Transverse colon (tissue), 4 donors: Measurements from ENCODE around the gene KRT6B. TPM values are rescaled to one million over a fixed set of nuclear protein-coding genes. Genes with fewer than 3 reads are reported as not detected.
"Not testable (repeated sequence)": the region's sequence is repeated elsewhere in the genome, so short reads cannot be mapped to it uniquely, and the experiment has no call there.

Experiments used
- DNase-seq: peaks from one replicate; pipeline ENCODE4 v3.0.0-alpha.2; 2019
- H3K27ac ChIP-seq, 4 donors: fragments of 200-600 bp; sonication (generic); 2 replicates each; pipeline ENCODE4 v1.5.1; 2016 to 2018; ENCODE audit warnings: inconsistent platforms in 4 of 4
- H3K27me3 ChIP-seq: fragments of 200-600 bp; sonication (generic); 2 replicates; pipeline ENCODE4 v1.5.1; 2017; ENCODE audit warnings: inconsistent platforms
- H3K36me3 ChIP-seq, 4 donors: fragments of 200-600 bp; sonication (generic); 2 replicates each; pipeline ENCODE4 v1.5.1; 2017 to 2019; ENCODE audit warnings: inconsistent platforms in 4 of 4
- H3K4me1 ChIP-seq, 4 donors: fragments of 200-600 bp; sonication (generic); 2 replicates each; pipeline ENCODE4 v1.5.1; 2017 to 2020; ENCODE audit warnings: inconsistent platforms in 4 of 4
- H3K4me3 ChIP-seq, 4 donors: fragments of 200-600 bp; sonication (generic); 1 replicate in 1 of 4; 2 replicates in 3 of 4; pipeline versions ENCODE4 v1.5.1 to v1.6.1; 2017 to 2019; ENCODE audit warnings: inconsistent platforms in 4 of 4
- H3K9me3 ChIP-seq, 2 donors: fragments of 200-600 bp; sonication (generic); 2 replicates each; pipeline ENCODE4 v1.5.1; 2017 to 2019; ENCODE audit warnings: inconsistent platforms in 2 of 2
- EP300 ChIP-seq: sonication (generic); formaldehyde crosslinking; IDR thresholded peaks from one replicate; pipeline ENCODE4 v1.6.1; 2017; ENCODE audit warnings: antibody characterized with exemption, low read depth
- POLR2A ChIP-seq: fragments of 450-650 bp; IDR thresholded peaks from one replicate; pipeline ENCODE4 v1.6.1; 2016; ENCODE audit warnings: antibody characterized with exemption, mild to moderate bottlenecking, moderate library complexity
- POLR2AphosphoS5 ChIP-seq, 3 donors: sonication (generic); formaldehyde crosslinking; IDR thresholded peaks; one replicate each; pipeline ENCODE4 v1.6.1; 2016; ENCODE audit warnings: antibody characterized with exemption in 3 of 3
- WGBS, 2 donors: methylation state at CpG; one replicate each; pipeline ENCODE4 v1.1.5; 2018; ENCODE audit warnings: low coverage in 1 of 2; 5-methylcytosine and 5-hydroxymethylcytosine counted together
- in situ Hi-C, 4 donors: fragments of 200-750 bp; cut with MboI; loops; one replicate each; pipeline versions ENCODE4 v1.15.0 to v1.15.1; 2017; ENCODE audit warnings: low sequenced_read_pairs in 3 of 4, low pct_ligation_motif_present in 1 of 4, low pct_unique_long_range_greater_than_20kb in 1 of 4
- intact Hi-C: fragments of 100-400 bp; cut with DNase I; formaldehyde crosslinking; loops from one replicate; pipeline ENCODE4 v1.15.1; 2023; ENCODE audit warnings: low total_unique reads
- total RNA-seq, 4 donors: library from RNA; depleted of rRNA; stranded (reverse); fragments of >200 nt; gene quantifications; one replicate each; pipeline ENCODE4 v1.1.0, GENCODE V29; 2016
- TF ChIP-seq, protein P1 (sequence below), 5 experiments: fragments of 200-600 bp in 3 of 5; fragments of 450-650 bp in 2 of 5; sonication (generic) in 3 of 5; IDR thresholded peaks; 1 replicate in 2 of 5; 2 replicates in 3 of 5; pipeline ENCODE4 v1.5.1; 2016 to 2017; ENCODE audit warnings: antibody characterized with exemption in 5 of 5, inconsistent platforms in 3 of 5, mild to moderate bottlenecking in 2 of 5, moderate library complexity in 1 of 5

KRT6B gene
- total RNA-seq, 4 donors from 2014 or later = not detected

DNA sequence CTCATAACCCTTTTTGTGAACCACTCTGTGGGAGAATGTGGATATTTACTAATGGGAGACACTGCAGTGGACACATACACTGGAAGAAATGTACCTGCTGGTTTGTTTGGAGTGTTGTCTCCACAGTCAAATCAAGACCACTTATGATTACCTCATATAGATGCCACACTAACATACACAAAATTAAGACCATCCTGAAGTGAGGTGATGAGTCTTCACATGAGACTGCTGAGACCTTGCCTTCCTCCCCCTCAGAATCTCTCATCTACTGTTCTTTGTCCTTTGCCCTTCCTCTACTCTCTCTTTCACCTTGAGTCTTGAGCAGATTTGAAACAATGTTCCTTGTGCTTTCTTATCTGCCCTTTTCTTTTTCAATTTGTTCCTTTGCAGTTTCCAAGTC is 36.8 kb upstream of the KRT6B start:
- Histone ChIP-seq H3K4me3 (no peak overlapping the region), H3K36me3 (no peaks in the 10 kb centered on the region), H3K27ac (no peak overlapping the region), H3K9me3 (no peaks in the 10 kb centered on the region), H3K27me3 (peaks cover 9% of the 10 kb centered on the region), H3K4me1 (no peaks in the 10 kb centered on the region)
- no peak for DNase-seq
- intact Hi-C loops = no loop called here
- TF ChIP-seq POLR2A = no peak
- TF ChIP-seq EP300 = no peak
- no peak for TF ChIP-seq POLR2AphosphoS5 (IDR thresholded peaks at IDR 0.05)
- TF ChIP-seq, protein P1, sequence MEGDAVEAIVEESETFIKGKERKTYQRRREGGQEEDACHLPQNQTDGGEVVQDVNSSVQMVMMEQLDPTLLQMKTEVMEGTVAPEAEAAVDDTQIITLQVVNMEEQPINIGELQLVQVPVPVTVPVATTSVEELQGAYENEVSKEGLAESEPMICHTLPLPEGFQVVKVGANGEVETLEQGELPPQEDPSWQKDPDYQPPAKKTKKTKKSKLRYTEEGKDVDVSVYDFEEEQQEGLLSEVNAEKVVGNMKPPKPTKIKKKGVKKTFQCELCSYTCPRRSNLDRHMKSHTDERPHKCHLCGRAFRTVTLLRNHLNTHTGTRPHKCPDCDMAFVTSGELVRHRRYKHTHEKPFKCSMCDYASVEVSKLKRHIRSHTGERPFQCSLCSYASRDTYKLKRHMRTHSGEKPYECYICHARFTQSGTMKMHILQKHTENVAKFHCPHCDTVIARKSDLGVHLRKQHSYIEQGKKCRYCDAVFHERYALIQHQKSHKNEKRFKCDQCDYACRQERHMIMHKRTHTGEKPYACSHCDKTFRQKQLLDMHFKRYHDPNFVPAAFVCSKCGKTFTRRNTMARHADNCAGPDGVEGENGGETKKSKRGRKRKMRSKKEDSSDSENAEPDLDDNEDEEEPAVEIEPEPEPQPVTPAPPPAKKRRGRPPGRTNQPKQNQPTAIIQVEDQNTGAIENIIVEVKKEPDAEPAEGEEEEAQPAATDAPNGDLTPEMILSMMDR (IDR thresholded peaks at IDR 0.05) = no peak
- in situ Hi-C loops = no loop called here

DNA sequence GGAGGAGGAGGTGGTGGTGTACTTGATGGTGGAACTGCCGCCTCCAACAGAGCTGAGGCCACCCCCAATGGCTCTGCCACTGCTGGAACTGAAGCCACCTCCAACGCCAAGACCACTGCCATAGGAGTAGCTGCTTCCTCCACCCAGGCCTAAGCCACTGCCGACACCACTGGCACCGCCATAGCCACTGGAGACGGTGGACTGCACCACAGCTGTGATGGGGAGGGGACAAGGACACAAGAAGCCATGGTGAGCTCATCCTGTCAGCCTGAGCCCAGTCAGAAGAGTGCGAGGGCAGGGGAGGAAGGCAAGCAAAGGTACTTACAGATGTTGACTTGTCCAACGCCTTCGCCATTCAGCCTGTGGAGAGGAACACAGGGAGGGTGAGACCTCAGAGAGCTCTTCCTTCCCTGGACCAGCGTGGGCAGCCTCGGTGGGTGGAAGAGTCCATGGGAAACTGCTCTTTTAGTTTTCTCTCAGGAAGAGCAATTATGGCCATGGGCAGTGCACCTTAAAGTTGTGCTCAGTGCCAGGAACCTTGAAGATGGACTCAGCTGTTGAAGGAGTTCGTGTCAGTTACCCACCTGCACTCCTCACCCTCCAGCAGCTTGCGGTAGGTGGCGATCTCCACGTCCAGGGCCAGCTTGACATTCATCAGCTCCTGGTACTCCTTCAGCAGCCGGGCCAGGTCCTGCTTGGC is 35.9 kb upstream of the KRT6B start:
- 71% methylated on average over 6 of the region's 15 CpGs; no CpG with 5 or more reads in 1 of the 2 donors for WGBS, 2 donors
- H3K4me3 ChIP-seq, H3K27ac ChIP-seq, in situ Hi-C loops, DNase-seq, H3K9me3 ChIP-seq, H3K4me1 ChIP-seq, H3K36me3 ChIP-seq, H3K27me3 ChIP-seq, intact Hi-C loops: not testable (repeated sequence)

DNA sequence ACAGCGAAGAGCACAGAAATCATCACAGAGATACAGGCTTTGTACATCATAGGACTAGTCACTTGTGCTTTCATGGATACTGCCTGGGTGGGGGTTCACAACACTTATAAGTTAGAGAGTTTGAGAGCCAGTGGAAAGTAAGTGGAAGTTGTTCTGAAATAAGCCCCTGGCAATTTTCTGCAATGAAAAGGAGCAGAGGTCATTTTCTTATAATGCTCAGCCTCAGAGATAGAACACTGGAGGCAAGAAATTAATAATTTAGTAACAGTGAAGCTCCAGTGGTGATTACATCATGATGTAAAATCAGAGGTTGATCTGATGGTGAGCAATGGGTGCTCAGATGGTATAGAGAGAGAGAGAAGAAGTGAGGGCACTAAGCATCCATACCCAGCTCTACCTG is 35.3 kb upstream of the KRT6B start:
- no peaks in the 10 kb centered on the region for H3K4me1 ChIP-seq
- in situ Hi-C loops = no loop called here

DNA sequence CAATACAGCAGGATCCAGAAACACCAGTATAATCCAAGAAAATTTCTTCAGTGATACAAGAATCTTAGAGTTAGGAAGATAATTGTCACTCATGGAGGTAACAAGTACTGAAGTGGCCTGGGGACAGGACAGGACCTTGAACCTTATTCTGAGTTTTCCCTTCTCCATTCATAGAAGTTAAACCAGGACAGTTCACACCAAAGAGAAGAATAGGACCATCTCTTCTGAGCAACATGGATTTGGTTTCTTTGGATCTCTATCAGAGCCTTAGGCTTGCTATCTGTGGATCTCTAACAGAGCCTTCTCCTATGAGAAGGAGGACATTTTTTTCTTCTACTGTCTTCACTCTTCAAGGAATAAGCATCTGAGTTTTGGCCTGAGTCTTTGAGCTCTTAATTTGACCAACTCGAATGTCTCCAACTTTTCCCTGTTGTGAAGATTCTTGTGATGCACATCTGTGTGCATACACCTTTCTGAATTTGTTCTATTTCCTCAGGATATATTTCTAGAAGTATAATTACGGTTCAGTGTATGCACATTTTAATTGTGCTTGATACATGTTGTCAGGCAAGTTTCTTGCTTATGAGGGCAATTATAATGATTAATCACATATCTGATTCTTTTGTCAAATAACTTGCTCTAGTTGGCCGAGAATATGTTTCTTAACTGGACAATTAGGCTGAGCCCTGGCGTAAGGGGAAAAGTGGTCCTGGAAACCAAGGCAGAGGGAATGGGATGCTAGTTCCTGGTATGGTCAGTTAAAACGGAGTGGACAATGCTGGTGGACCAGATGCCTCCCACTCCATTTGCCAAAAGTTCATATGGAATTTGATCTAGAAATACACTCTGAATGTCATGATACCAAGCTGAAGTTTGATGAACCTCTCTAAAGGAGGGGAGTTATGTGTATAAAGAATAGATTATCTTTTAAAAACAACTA is 34.5 kb upstream of the KRT6B start:
- peaks cover 9% of the 10 kb centered on the region for H3K27me3 ChIP-seq
- 81% methylated on average over 5 of the region's 5 CpGs for WGBS, 2 donors

More for the DNA sequence above, 35.3 kb upstream of the KRT6B start:
- Histone ChIP-seq H3K27me3 (peaks cover 9% of the 10 kb centered on the region), H3K36me3 (no peaks in the 10 kb centered on the region), H3K27ac (no peak overlapping the region), H3K9me3 (no peaks in the 10 kb centered on the region), H3K4me3 (no peak overlapping the region)
- DNase-seq = no peak
- intact Hi-C loops = no loop called here
- 33 to 98% methylated on average over 1 of the region's 1 CpG for WGBS, 2 donors
- no peak for TF ChIP-seq EP300
- TF ChIP-seq POLR2AphosphoS5 (IDR thresholded peaks at IDR 0.05) = no peak
- TF ChIP-seq, protein P1 (IDR thresholded peaks at IDR 0.05) = no peak
- no peak for TF ChIP-seq POLR2A

More for the DNA sequence above, 34.5 kb upstream of the KRT6B start:
- Histone ChIP-seq H3K4me3 (no peak overlapping the region), H3K36me3 (no peaks in the 10 kb centered on the region), H3K4me1 (no peaks in the 10 kb centered on the region), H3K27ac (no peak overlapping the region), H3K9me3 (no peaks in the 10 kb centered on the region)
- intact Hi-C loops (no loop called here), in situ Hi-C loops (no loop called here)
- DNase-seq = no peak
- TF ChIP-seq EP300 (no peak), POLR2AphosphoS5 (IDR thresholded peaks at IDR 0.05) (no peak), POLR2A (no peak)
- TF ChIP-seq, protein P1 (IDR thresholded peaks at IDR 0.05) = no peak
